ENCODE results near the gene GPATCH8.

GPATCH8 gene

GRCh38 chr17:44348234-44348987, 154.8 kb downstream of the GPATCH8 start:
- DNase-seq (ENCODE audit: low spot score) = no peak
- no peak overlapping the region for H3K4me3 ChIP-seq
- no peak overlapping the region for H3K27ac ChIP-seq

More at GRCh38 chr17:44348234-44348987, 154.8 kb downstream of the GPATCH8 start:
- TF ChIP-seq CTCF (IDR thresholded peaks at IDR 0.05) = no peak

All from coronary artery (tissue), 2 donors.